Measurements from ENCODE around the gene HSF5. TPM values are rescaled to one million over a fixed set of nuclear protein-coding genes. Genes with fewer than 3 reads are reported as not detected.
A peak's percentile ranks its signal among the peaks of the same experiment; 100 is the strongest.

Gene HSF5, protein sequence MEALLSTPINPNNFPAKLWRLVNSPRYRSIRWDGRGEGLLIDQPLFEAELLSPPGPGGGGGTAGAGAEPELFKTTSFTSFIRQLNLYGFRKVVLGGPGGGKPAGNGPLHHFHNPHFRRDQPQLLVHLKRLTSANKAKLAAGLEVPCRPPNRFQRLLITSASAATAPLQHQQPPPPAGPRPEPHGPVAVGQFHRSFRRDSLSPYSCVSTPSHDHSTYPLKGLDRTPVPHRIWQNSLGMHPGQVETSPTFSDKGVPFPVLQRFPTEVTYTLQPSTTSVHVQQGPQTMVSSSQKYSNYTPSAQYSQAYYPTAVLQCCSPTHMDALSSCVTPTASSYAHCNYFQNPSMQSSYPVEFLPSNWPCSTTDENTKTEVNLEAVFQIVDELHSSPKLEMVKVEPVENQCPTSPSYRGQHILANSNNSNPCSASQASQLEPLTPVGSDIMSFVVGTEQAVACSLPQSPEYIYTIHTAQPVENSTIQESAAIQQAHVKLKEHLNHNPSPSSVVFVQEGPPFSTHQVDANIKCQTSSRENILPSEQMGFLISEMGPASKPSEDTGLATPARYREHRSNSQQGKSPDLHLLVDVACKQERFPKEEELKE
- total RNA-seq (2022) (not detected in 2 replicates), Bru-seq, nascent RNA (percentile 14 among the genes with signal in this experiment), BruChase-seq, experiment 1, labeled RNA remaining after a 6-hour chase (percentile 18 among the genes with signal in this experiment), BruChase-seq, experiment 2, labeled RNA remaining after a 2-hour chase (percentile 17 among the genes with signal in this experiment)
- long read RNA-seq: 0 reads

DNA sequence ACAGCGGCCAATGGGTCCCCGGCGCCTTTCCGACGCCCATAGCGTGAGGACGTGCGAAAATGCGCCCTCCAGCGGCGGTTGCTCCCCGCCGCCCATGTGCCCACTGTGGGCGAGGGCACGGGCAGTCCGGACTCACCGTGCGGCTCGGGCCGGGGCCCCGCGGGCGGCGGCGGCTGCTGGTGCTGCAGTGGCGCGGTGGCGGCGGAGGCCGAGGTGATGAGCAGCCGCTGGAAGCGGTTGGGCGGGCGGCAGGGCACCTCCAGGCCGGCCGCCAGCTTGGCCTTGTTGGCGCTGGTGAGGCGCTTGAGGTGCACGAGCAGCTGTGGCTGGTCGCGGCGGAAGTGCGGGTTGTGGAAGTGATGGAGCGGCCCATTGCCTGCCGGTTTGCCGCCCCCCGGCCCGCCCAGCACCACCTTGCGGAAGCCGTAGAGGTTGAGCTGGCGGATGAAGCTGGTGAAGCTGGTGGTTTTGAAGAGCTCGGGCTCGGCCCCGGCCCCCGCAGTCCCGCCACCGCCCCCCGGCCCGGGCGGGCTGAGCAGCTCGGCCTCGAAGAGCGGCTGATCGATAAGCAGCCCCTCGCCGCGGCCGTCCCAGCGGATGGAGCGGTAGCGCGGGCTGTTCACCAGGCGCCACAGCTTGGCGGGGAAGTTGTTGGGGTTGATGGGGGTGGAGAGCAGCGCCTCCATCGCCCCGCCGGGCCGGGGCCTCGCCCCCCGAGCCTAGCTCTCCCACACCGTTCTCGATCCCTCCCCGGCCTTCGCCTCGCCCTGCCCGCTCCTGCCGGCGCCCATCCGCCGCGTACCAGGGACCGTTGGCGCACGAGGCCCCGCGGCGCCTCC lies at the start of gene HSF5:
HSF5 (minus strand) TSS at position 820 of the 839 bp plus-strand sequence; CDS start at position 686, 134 bp downstream.
- BruUV-seq (replicated peaks): no TSS peak
- Mint-ChIP-seq H3K27ac (ENCODE audit: low read depth, unreplicated experiment) (no peak within 1 kb of the TSS), H3K4me1 (ENCODE audit: insufficient read depth, unreplicated experiment) (no peaks in the 10 kb centered on the region), H3K27me3 (ENCODE audit: insufficient read depth, unreplicated experiment) (peaks cover 11% of the 10 kb centered on the region), H3K36me3 (ENCODE audit: insufficient read depth, unreplicated experiment) (peaks cover 42% of the 10 kb centered on the region), H3K9me3 (ENCODE audit: unreplicated experiment) (no peaks in the 10 kb centered on the region), H3K4me3 (ENCODE audit: unreplicated experiment) (no peak within 1 kb of the TSS)
- intact Hi-C loops (cut with micrococcal nuclease): no loop called here
- no peak for DNase-seq (ENCODE audit: unreplicated experiment)
- POLR2A ChIA-PET: no interaction called here
- TF ChIP-seq, protein P1, sequence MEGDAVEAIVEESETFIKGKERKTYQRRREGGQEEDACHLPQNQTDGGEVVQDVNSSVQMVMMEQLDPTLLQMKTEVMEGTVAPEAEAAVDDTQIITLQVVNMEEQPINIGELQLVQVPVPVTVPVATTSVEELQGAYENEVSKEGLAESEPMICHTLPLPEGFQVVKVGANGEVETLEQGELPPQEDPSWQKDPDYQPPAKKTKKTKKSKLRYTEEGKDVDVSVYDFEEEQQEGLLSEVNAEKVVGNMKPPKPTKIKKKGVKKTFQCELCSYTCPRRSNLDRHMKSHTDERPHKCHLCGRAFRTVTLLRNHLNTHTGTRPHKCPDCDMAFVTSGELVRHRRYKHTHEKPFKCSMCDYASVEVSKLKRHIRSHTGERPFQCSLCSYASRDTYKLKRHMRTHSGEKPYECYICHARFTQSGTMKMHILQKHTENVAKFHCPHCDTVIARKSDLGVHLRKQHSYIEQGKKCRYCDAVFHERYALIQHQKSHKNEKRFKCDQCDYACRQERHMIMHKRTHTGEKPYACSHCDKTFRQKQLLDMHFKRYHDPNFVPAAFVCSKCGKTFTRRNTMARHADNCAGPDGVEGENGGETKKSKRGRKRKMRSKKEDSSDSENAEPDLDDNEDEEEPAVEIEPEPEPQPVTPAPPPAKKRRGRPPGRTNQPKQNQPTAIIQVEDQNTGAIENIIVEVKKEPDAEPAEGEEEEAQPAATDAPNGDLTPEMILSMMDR (IDR thresholded peaks at IDR 0.05; ENCODE audit: unreplicated experiment): no peak
- CTCF ChIA-PET: interaction anchor here (0.6 kb wide), 2 partner anchors 9 to 33 kb away, joined by 3 read pairs; no protein-coding TSS in a partner anchor

DNA sequence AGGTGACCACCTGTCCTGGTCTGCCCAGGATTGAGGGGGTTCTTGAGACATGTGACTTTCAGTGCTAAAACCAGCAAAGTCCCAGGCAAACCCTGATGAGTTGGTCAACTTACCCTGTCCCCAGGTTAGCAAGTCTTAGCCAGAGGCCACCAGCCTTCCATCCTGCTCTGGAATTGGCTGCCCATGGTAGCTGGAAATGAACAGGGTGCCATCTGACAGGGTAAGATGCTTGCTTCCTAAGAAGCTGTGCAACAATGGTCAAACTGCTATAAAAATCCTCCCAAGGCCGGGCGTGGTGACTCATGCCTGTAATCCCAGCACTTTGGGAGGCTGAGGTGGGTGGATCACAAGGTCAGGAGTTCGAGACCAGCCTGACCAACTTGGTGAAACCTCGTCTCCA lies 49.1 kb upstream of the HSF5 start:
- ChIA-PET CTCF (interaction anchor here (0.6 to 1.5 kb wide), 2 partner anchors 19 to 51 kb away, joined by 3 to 6 read pairs; no protein-coding TSS in a partner anchor), POLR2A (no interaction called here)
- H3K27ac Mint-ChIP-seq (ENCODE audit: low read depth, unreplicated experiment): no peak overlapping the region
- intact Hi-C loops (cut with micrococcal nuclease): no loop called here
- H3K36me3 Mint-ChIP-seq (ENCODE audit: insufficient read depth, unreplicated experiment): no peaks in the 10 kb centered on the region
- no peaks in the 10 kb centered on the region for H3K27me3 Mint-ChIP-seq (ENCODE audit: insufficient read depth, unreplicated experiment)
- H3K4me3 Mint-ChIP-seq (ENCODE audit: unreplicated experiment): no peak overlapping the region
- no peaks in the 10 kb centered on the region for H3K9me3 Mint-ChIP-seq (ENCODE audit: unreplicated experiment)
- DNase-seq (ENCODE audit: unreplicated experiment): no peak
- TF ChIP-seq, protein P1 (IDR thresholded peaks at IDR 0.05; ENCODE audit: unreplicated experiment): no peak
- peaks cover 17% of the 10 kb centered on the region for H3K4me1 Mint-ChIP-seq (ENCODE audit: insufficient read depth, unreplicated experiment)
- no TSS peak for BruUV-seq (replicated peaks)

DNA sequence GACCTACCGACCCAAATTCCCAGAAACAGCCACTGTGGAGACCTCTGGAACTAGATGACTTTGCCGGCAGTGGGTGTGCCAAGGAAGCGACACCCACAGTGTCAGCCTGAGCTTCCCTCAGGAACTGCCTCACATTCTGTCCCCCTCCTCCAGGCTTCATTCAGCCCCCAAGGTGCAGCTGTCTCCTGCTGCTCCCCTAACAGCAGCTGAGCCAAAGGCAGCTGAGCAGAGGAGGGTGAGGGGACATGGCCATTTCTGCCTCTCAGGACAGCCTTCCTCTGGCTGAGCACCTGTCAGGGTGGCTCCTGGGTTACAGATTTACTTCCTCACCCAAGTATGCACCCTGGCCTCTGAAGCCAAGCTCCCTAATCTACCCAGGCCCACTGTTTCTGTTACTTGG lies 48.3 kb upstream of the HSF5 start:
- intact Hi-C loops (cut with micrococcal nuclease): no loop called here
- ChIA-PET CTCF (interaction anchor here (0.5 to 2.7 kb wide), 4 partner anchors 20 to 43 kb away, joined by 3 to 9 read pairs (median 3); no protein-coding TSS in a partner anchor), POLR2A (interaction anchor here (0.7 kb wide), 1 partner anchor 194 kb away, joined by 3 read pairs; no protein-coding TSS in a partner anchor)
- H3K27me3 Mint-ChIP-seq (ENCODE audit: insufficient read depth, unreplicated experiment): no peaks in the 10 kb centered on the region
- peaks cover 17% of the 10 kb centered on the region for H3K4me1 Mint-ChIP-seq (ENCODE audit: insufficient read depth, unreplicated experiment)
- H3K36me3 Mint-ChIP-seq (ENCODE audit: insufficient read depth, unreplicated experiment): no peaks in the 10 kb centered on the region
- BruUV-seq (replicated peaks): no TSS peak
- TF ChIP-seq, protein P1 (IDR thresholded peaks at IDR 0.05; ENCODE audit: unreplicated experiment): no peak
- DNase-seq (ENCODE audit: unreplicated experiment): no peak
- H3K4me3 Mint-ChIP-seq (ENCODE audit: unreplicated experiment): no peak overlapping the region
- no peak overlapping the region for H3K27ac Mint-ChIP-seq (ENCODE audit: low read depth, unreplicated experiment)
- no peaks in the 10 kb centered on the region for H3K9me3 Mint-ChIP-seq (ENCODE audit: unreplicated experiment)

Data from MCF 10A (cell line).